ENCODE data around the gene MYL7.
"Not testable (repeated sequence)": the region's sequence is repeated elsewhere in the genome, so short reads cannot be mapped to it uniquely, and the experiment has no call there.

MYL7 gene, protein sequence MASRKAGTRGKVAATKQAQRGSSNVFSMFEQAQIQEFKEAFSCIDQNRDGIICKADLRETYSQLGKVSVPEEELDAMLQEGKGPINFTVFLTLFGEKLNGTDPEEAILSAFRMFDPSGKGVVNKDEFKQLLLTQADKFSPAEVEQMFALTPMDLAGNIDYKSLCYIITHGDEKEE

DNA sequence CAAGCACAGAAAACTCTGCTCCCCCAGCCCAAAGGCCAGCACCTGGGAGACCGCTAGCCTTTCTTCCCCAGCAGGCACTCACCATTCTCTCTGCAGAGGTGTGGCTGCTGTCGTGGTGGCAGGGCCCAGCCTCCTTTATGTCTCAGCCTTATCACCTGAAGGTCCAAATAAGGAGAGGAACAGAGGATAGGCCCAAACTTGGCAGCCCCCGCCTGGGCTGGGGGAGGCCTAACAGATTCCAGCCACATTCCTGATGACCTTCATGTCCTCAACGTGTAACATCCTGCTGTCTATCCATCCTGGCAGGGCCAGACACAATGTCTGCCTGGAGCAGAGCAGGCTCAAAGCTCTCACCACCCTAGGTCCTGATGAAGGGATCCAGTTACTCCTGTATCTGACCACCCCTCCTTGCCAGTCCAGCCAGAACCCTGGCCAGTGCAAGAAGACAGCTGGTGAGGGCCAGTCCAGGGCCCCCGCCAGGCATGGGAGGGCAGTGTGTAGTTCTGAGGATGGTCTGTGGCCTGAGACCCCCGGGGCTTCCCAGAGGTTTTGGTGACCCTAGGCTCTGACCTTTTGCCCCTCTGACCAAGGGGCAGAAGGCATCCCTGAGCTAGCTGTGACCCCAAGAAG, at the start of gene MYL7:
TSS of gene MYL7 (minus strand) at position 112 of the 630 bp plus-strand sequence. CDS start at position 85, 27 bp downstream.
- DNase-seq = no peak

GRCh38 chr7:44189993-44190872, 49.1 kb upstream of the MYL7 start:
- no peak for DNase-seq

- no peak for DNase-seq
Observed at GRCh38 chr7:44189286-44189992, 48.3 kb upstream of the MYL7 start, which contains the start of gene GCK. Gene GCK (minus strand): TSS chr7:44189439. CDS start chr7:44188953, 486 bp downstream.

GRCh38 chr7:44188480-44189225, 47.5 kb upstream of the MYL7 start:
- DNase-seq = no peak

GRCh38 chr7:44187636-44188416, 46.7 kb upstream of the MYL7 start:
- no peak for DNase-seq

DNA sequence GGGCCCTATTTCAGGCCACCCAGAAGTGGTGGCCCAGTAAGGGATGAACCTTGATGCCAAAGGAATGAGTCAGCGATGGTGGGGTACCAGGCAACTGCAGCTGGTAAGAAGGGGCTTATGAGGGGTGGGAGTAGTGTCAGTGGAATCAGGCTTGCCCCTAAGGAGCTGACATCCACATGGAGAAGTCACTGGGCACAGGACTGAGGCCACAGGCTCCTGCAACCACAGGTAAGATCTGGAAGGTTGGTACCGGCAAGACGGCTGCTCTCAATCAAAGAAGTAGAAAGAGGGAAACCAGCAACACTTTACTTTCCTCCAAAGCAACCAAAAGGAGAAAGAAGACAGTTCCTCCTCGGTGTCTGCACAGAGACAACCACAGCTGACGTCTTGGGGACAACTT, 45.6 kb upstream of the MYL7 start:
- peak; percentile 2 for DNase-seq

- no peak for DNase-seq
Observed at GRCh38 chr7:44185729-44186128, 44.6 kb upstream of the MYL7 start.

- peak; percentile 6 for DNase-seq
Observed at GRCh38 chr7:44184873-44185446, 43.8 kb upstream of the MYL7 start.

GRCh38 chr7:44184206-44184872, 43.2 kb upstream of the MYL7 start:
- DNase-seq = no peak

- DNase-seq = no peak
Observed at GRCh38 chr7:44183386-44183785, 42.3 kb upstream of the MYL7 start.

- no peak for DNase-seq
Observed at GRCh38 chr7:44182827-44183226, 41.7 kb upstream of the MYL7 start.

DNA sequence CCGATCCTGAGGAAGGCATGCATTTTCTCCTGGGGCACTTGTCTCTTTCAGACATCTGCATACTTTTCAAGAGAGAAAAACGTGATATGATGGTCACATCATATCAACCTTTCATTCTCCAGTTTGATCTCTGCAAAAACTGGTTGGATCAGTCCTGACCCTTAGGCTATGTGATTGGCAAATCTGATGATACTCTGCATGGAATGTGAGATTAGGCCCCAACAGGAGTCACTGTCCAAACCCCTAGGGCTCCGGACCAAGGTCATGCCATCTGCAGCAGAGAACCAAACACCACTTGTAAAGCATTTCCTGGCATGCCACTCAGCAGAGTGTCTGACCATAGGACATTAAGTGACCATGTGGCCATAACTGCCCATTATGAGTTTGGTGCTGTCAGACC, 39.5 kb upstream of the MYL7 start:
- DNase-seq = no peak

- no peak for DNase-seq
Observed at GRCh38 chr7:44177570-44178131, 36.5 kb upstream of the MYL7 start.

GRCh38 chr7:44176486-44176885, 35.4 kb upstream of the MYL7 start:
- no peak for DNase-seq

DNA sequence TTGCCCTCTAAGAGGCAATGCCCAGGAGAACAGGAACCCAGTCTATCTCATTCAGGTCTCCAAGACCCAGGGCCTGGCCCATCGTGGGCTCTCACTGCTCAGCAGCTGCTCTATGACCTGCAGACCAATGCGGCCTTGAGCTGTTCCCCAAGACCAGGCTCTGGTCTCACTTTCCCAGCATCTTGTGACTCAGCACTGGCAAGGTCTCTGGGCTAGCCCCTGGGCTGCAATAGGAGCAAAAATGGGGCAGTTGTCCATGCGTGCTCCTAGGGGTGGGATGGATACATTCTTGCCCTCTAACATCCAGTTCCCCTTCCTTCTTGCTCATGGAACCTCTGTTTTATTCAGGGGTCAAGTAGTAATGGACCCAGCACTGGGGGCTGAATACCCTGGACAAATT, 34.6 kb upstream of the MYL7 start:
- no peak for DNase-seq

DNA sequence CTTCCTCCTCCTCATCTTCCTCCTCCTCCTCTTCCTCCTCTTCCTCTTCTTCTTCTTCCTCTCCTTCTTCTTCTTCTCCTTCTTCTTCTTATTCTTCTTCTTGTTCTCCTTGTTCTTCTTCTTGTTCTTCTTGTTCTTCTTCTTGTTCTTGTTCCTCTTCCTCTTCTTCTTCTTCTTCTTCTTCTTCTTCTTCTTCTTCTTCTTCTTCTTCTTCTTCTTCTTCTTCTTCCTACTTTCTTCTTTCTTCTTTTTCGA, 33.5 kb upstream of the MYL7 start:
- DNase-seq = not testable (repeated sequence)

DNA sequence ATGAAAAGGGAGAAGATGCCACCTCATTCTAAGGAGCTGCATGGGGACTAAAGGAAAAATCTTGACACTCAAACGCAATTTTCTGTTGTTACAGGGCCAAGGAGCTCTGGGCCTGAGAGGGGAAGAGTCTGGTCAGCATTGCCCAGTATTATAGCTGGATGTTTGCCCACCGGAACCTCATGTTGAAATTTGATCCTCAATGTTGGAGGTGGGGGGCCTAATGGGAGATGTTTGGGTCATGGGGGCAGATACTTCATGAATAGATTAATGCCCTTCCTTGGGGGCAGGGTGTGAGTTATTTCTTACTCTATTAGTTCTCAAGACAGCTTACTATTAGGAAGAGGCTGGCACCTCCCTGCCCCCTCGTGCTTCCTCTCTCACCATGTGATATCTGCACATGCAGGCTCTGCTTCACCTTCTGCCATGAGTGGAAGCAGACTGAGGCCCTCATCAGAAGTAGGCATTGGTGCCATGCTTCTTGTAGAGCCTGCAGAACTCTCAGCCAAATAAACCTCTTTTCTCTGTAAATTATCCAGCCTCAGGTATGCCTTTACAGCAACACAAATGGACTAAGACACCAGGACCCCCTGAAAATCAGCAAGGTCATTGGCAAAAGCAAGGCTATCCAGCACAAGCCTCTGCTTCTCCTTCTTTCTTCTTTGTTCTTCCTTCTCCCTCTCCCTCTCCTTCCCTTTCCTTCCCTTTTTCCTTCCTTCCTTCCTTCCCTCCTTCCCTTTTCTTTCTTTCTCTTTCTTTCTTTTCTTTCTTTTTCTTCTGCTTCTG, 33.0 kb upstream of the MYL7 start:
- no peak for DNase-seq

DNA sequence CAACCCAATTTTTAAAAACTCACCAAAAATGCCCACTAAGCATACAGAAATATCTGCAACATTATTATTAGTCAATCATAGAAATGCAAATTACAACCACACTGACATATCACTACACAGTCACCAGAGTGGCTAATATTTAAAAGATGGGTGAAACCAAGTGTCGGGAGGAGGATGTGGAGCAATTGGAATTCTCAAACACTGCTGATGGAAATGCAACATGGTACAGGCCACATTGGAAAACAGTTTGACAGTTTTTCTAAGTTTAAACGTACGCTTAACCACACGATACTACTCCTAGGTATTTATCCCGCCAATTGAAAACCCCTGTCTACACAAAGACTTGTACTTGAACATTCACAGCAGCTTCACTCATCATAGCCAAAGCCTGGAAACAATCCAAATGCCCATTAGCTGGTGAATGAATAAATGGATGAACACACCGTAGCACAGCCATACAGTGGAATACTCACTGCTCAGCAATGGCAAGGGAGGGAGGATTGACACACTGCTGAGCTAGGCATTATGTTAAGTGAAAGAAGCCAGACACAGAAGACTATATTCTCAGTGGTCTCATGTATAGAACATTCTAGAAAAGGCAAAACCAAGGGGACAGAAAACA, 31.8 kb upstream of the MYL7 start:
- DNase-seq = no peak

GRCh38 chr7:44172352-44172751, 31.2 kb upstream of the MYL7 start:
- no peak for DNase-seq

Measured in MV-4-11 (cell line).